ENCODE measurements around the gene PPP3CA. TPM values are rescaled to one million over a fixed set of nuclear protein-coding genes. Genes with fewer than 3 reads are reported as not detected.

Gene PPP3CA
- total and polyA plus RNA-seq, 9 donors, result 19.4 to 47.9 (median 37.9) TPM

DNA sequence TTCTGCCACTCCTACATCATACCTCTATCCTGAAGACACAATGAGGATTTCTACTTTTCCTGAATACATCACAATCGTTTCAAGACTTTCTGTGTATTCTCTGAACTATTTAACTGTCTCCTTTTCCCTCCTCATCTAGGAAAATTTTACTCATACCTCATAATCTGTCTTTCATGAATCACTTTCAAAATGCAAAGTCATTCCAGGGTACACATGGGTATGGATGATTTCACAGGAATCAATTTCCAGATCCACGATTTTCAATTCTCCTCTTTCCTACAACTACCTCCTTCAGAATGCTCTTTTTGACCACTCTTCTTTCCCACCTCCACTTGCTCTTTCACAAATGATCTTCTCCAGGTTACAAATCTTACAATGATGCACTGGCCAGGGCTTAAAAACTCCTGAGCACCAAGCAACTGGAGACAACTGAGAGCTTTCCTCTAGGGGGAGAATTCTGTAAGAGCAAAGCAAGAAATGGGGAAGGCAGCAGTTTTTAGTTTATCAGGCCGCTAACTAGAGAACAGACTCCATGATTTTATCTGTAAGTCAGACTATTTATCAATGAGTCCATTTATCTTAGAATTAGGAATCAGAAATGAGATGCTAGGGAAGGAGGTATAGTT is 116.4 kb downstream of the PPP3CA start:
- H3K4me1 ChIP-seq (ENCODE audit: insufficient read depth), result no peaks in the 10 kb centered on the region
- intact Hi-C loops (cut with DNase I), result no loop called here
- TF ChIP-seq, protein P1, sequence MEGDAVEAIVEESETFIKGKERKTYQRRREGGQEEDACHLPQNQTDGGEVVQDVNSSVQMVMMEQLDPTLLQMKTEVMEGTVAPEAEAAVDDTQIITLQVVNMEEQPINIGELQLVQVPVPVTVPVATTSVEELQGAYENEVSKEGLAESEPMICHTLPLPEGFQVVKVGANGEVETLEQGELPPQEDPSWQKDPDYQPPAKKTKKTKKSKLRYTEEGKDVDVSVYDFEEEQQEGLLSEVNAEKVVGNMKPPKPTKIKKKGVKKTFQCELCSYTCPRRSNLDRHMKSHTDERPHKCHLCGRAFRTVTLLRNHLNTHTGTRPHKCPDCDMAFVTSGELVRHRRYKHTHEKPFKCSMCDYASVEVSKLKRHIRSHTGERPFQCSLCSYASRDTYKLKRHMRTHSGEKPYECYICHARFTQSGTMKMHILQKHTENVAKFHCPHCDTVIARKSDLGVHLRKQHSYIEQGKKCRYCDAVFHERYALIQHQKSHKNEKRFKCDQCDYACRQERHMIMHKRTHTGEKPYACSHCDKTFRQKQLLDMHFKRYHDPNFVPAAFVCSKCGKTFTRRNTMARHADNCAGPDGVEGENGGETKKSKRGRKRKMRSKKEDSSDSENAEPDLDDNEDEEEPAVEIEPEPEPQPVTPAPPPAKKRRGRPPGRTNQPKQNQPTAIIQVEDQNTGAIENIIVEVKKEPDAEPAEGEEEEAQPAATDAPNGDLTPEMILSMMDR (IDR thresholded peaks at IDR 0.05), result no peak
- no peak for TF ChIP-seq EP300 (IDR thresholded peaks at IDR 0.05)
- no peak for TF ChIP-seq POLR2A (IDR thresholded peaks at IDR 0.05)

GRCh38 chr4:101229116-101229515 is 118.2 kb downstream of the PPP3CA start:
- H3K4me1 ChIP-seq (ENCODE audit: insufficient read depth), result no peaks in the 10 kb centered on the region
- no peak for DNase-seq
- intact Hi-C loops (cut with DNase I), result no loop called here
- no peak overlapping the region for H3K4me3 ChIP-seq
- no peaks in the 10 kb centered on the region for H3K9me3 ChIP-seq
- H3K27ac ChIP-seq, result no peak overlapping the region
- H3K27me3 ChIP-seq, result no peaks in the 10 kb centered on the region
- TF ChIP-seq, protein P1 (IDR thresholded peaks at IDR 0.05), result no peak
- TF ChIP-seq POLR2A (IDR thresholded peaks at IDR 0.05) (no peak), EP300 (IDR thresholded peaks at IDR 0.05) (no peak)
- no peaks in the 10 kb centered on the region for H3K36me3 ChIP-seq
- WGBS, 3 donors, result 59 to 90% (median 89%) methylated on average over 2 of the region's 2 CpGs

More for the DNA sequence above, 116.4 kb downstream of the PPP3CA start:
- no peak for DNase-seq
- Histone ChIP-seq H3K36me3 (no peaks in the 10 kb centered on the region), H3K4me3 (no peak overlapping the region), H3K27ac (no peak overlapping the region), H3K9me3 (no peaks in the 10 kb centered on the region), H3K27me3 (no peaks in the 10 kb centered on the region)
- 85 to 89% (median 87%) methylated on average over 3 of the region's 3 CpGs for WGBS, 3 donors

- H3K9me3 ChIP-seq, result no peaks in the 10 kb centered on the region
- H3K27ac ChIP-seq, result no peak overlapping the region
- no peaks in the 10 kb centered on the region for H3K4me1 ChIP-seq (ENCODE audit: insufficient read depth)
- H3K27me3 ChIP-seq, result no peaks in the 10 kb centered on the region
- no peak for TF ChIP-seq EP300 (IDR thresholded peaks at IDR 0.05)
- TF ChIP-seq, protein P1 (IDR thresholded peaks at IDR 0.05), result no peak
- TF ChIP-seq POLR2A (IDR thresholded peaks at IDR 0.05), result no peak
- H3K36me3 ChIP-seq, result no peaks in the 10 kb centered on the region
- intact Hi-C loops (cut with DNase I), result no loop called here
- no peak overlapping the region for H3K4me3 ChIP-seq
- no peak for DNase-seq
These were observed 119.6 kb downstream of the PPP3CA start for GRCh38 chr4:101227715-101228114.

DNA sequence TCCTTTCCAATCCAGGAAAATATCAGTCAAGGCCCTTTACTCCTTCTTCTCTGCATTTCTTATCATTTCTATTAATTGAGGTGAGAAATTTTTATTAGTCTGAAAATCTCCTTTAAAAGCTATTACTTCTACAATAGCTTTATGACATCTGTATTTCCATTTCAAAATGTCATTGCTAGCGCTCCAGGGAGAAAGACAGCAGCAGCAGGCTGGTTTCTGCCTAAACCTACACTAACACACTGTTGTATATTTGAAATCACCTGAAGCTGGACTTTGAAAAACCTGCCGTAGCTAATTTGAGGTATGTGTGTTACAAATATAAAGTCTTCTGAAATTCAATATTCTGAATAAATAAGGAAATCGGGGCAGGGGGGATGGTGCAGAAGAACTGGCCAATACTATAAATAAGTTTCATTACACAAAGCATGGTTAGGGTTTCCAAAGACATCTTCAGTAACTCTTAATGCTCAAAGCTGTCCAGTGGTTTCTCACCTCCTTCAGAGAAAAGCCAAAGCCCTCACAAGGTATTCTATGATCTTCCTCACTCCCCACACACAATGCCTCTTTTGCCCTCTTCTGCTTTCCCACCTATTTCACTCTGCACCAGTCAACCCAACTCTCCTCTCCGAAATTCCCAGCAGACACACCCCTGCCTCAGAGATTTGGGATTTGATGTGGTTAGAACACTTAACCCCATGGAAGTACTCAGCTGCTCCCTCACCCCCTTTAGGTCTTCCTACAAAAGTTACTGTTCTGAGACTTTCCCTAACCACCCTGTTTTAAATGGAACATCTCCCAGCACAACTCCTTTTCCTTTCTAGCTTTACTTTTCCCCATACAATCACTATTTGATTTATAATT is 122.7 kb downstream of the PPP3CA start:
- no peaks in the 10 kb centered on the region for H3K27me3 ChIP-seq
- no peak for DNase-seq
- no peaks in the 10 kb centered on the region for H3K9me3 ChIP-seq
- H3K36me3 ChIP-seq, result no peaks in the 10 kb centered on the region
- H3K27ac ChIP-seq, result no peak overlapping the region
- 61 to 70% (median 61%) methylated on average over 4 of the region's 4 CpGs for WGBS, 3 donors
- no peaks in the 10 kb centered on the region for H3K4me1 ChIP-seq (ENCODE audit: insufficient read depth)
- no peak overlapping the region for H3K4me3 ChIP-seq
- TF ChIP-seq EP300 (IDR thresholded peaks at IDR 0.05), result no peak
- TF ChIP-seq, protein P1 (IDR thresholded peaks at IDR 0.05), result no peak
- no peak for TF ChIP-seq POLR2A (IDR thresholded peaks at IDR 0.05)
- intact Hi-C loops (cut with DNase I), result no loop called here
